ENCODE measurements around the gene GDF10.

DNA sequence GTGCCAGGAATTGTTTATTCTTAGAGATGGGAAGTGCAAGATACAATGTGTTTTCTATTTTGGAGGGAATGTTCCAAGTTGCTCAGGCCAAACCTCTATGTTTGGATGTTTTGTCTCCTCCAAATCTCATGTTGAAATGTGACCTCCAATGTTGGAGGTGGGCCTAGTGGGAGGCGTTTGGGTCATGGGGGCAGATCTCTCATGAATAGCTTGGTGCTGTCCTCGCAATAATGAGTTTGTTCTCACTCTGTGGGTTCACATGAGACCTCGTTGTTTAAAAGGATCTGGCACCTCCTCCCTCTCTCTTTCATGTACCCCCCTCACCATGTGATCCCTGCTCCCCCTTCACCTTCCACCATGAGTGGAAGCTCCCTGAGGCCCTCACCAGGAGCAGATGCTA, 8.3 kb upstream of the GDF10 start:
- TF ChIP-seq CTCF (IDR thresholded peaks at IDR 0.05) = no peak
- no peak for TF ChIP-seq POLR2A (IDR thresholded peaks at IDR 0.05)
